SK-N-SH (cell line): ENCODE results near the gene SLC25A47. TPM values are rescaled to one million over a fixed set of nuclear protein-coding genes. Genes with fewer than 3 reads are reported as not detected.

Source experiments
- CTCF ChIA-PET: fragments of 300-600, 350-600 bp; formaldehyde crosslinking; extraction: SDS; loops from one replicate; lab custom pipeline; 2021; lab: Yijun Ruan, JAX
- POLR2A ChIA-PET: fragments of 350-600 bp; sonication (Branson Sonifier 250); formaldehyde crosslinking; extraction: SDS; loops from one replicate; lab custom pipeline; 2020; ENCODE audit warnings: antibody characterized with exemption, inconsistent platforms; lab: Yijun Ruan, JAX
- DNase-seq: peaks from one replicate; pipeline ENCODE4 v3.0.0; 2012
- H2AFZ ChIP-seq: fragments of 200-600 bp; sonication (generic); 2 replicates; pipeline ENCODE4 v1.8.1; 2016; ENCODE audit warnings: antibody characterized with exemption, mild to moderate bottlenecking, low read depth
- H3F3A ChIP-seq: fragments of 200-600 bp; sonication (generic); replicated peaks from 2 replicates; pipeline ENCODE3; 2016; ENCODE audit warnings: antibody characterized with exemption, mild to moderate bottlenecking; ENCODE audit not compliant: insufficient read depth
- H3K27ac ChIP-seq, 2 experiments: fragments of 200-500 bp in 1 of 2; fragments of 200-600 bp in 1 of 2; sonication (Bioruptor generic) in 1 of 2; sonication (generic), shearing (Covaris generic) in 1 of 2; 2 replicates each; pipeline versions ENCODE4 v1.5.1 to v1.6.1; 2014 to 2016; ENCODE audit warnings: low read depth in 2 of 2, inconsistent platforms in 1 of 2, low read length in 1 of 2, mild to moderate bottlenecking in 1 of 2, mixed read lengths in 1 of 2
- H3K27me3 ChIP-seq: fragments of 200-600 bp; sonication (generic), shearing (Covaris generic); 2 replicates; pipeline ENCODE4 v1.6.1; 2016; ENCODE audit warnings: mixed run types; ENCODE audit not compliant: insufficient read depth
- H3K36me3 ChIP-seq, 2 experiments: fragments of 200-500 bp in 1 of 2; fragments of 200-600 bp in 1 of 2; sonication (Bioruptor generic) in 1 of 2; sonication (generic) in 1 of 2; replicated peaks in 1 of 2; 2 replicates each; pipeline versions ENCODE3 to v1.5.1; 2014 to 2016; ENCODE audit warnings: low read length in 1 of 2, mild to moderate bottlenecking in 1 of 2; ENCODE audit not compliant: insufficient read depth in 2 of 2, control insufficient read depth in 1 of 2
- H3K4me1 ChIP-seq, 2 experiments: fragments of 200-500 bp in 1 of 2; fragments of 200-600 bp in 1 of 2; sonication (Bioruptor generic) in 1 of 2; sonication (generic), shearing (Covaris generic) in 1 of 2; 2 replicates each; pipeline versions ENCODE4 v1.5.1 to v1.6.1; 2014 to 2016; ENCODE audit warnings: low read depth in 1 of 2, low read length in 1 of 2, mixed run types in 1 of 2; ENCODE audit not compliant: insufficient read depth in 2 of 2, control insufficient read depth in 1 of 2
- H3K4me2 ChIP-seq: fragments of 200-600 bp; sonication (generic), shearing (Covaris generic); 2 replicates; pipeline ENCODE4 v1.6.1; 2017; ENCODE audit warnings: mixed run types
- H3K4me3 ChIP-seq, 2 experiments: fragments of 200-500 bp in 1 of 2; fragments of 200-600 bp in 1 of 2; sonication (Bioruptor generic) in 1 of 2; sonication (generic), shearing (Covaris generic) in 1 of 2; 2 replicates each; pipeline versions ENCODE4 v1.5.1 to v1.8.1; 2014 to 2016; ENCODE audit warnings: low read depth in 2 of 2, inconsistent platforms in 1 of 2, low read length in 1 of 2, mild to moderate bottlenecking in 1 of 2, mixed read lengths in 1 of 2, moderate library complexity in 1 of 2
- H3K79me2 ChIP-seq: fragments of 200-600 bp; sonication (generic); 2 replicates; pipeline ENCODE4 v1.8.1; 2017; ENCODE audit warnings: mild to moderate bottlenecking; ENCODE audit not compliant: insufficient read depth
- H3K9ac ChIP-seq: fragments of 200-600 bp; sonication (generic); 2 replicates; pipeline ENCODE4 v1.6.1; 2017; ENCODE audit warnings: mixed run types
- H3K9me2 ChIP-seq: fragments of 200-600 bp; sonication (generic); 2 replicates; pipeline ENCODE4 v1.6.1; 2017; ENCODE audit warnings: mixed run types
- H3K9me3 ChIP-seq: fragments of 200-600 bp; sonication (generic); 2 replicates; pipeline ENCODE4 v1.6.1; 2017; ENCODE audit warnings: mixed run types, mild to moderate bottlenecking, moderate library complexity
- H4K20me1 ChIP-seq: fragments of 200-600 bp; sonication (generic); 2 replicates; pipeline ENCODE4 v1.6.1; 2017; ENCODE audit warnings: mild to moderate bottlenecking, mixed run types; ENCODE audit not compliant: insufficient read depth
- CHD2 ChIP-seq: fragments of 150-350 bp; IDR thresholded peaks from 2 replicates; pipeline ENCODE4 v1.6.1; 2018; ENCODE audit warnings: low read length; ENCODE audit not compliant: partially characterized antibody
- ELF1 ChIP-seq: IDR thresholded peaks from 2 replicates; pipeline ENCODE4 v1.4.0; 2012
- EZH2phosphoT487 ChIP-seq: fragments of 200-600 bp; sonication (generic); IDR thresholded peaks from 2 replicates; pipeline ENCODE4 v1.6.1; 2017; ENCODE audit warnings: low read depth, mixed run types, mild to moderate bottlenecking, antibody characterized with exemption, moderate library complexity, borderline replicate concordance
- FOXJ3 ChIP-seq: sonication (generic); formaldehyde crosslinking; IDR thresholded peaks from 2 replicates; pipeline ENCODE4 v1.5.1; 2020; ENCODE audit warnings: mild to moderate bottlenecking, missing genetic modification reagents
- GABPA ChIP-seq: IDR thresholded peaks from 2 replicates; pipeline ENCODE4 v1.4.0; 2012; ENCODE audit warnings: low read depth, mild to moderate bottlenecking
- GATA2 ChIP-seq: sonication (generic); formaldehyde crosslinking; IDR thresholded peaks from 2 replicates; pipeline ENCODE4 v1.5.0; 2020; ENCODE audit warnings: mild to moderate bottlenecking, missing genetic modification reagents
- IRF3 ChIP-seq: fragments of 150-350 bp; IDR thresholded peaks from 2 replicates; pipeline ENCODE4 v1.6.1; 2016; ENCODE audit warnings: mild to moderate bottlenecking, low read depth, low read length
- JUND ChIP-seq: IDR thresholded peaks from 2 replicates; pipeline ENCODE4 v1.4.0; 2012
- MAX ChIP-seq: IDR thresholded peaks from 2 replicates; pipeline ENCODE4 v1.4.0; 2012; ENCODE audit warnings: low read depth
- MEF2A ChIP-seq: IDR thresholded peaks from 2 replicates; pipeline ENCODE4 v1.4.0; 2012; ENCODE audit warnings: low read depth, borderline replicate concordance
- NRF1 ChIP-seq: IDR thresholded peaks from 2 replicates; pipeline ENCODE4 v1.6.1; 2012; ENCODE audit warnings: low read depth, mild to moderate bottlenecking, low read length
- RCOR1 ChIP-seq: fragments of 150-350 bp; IDR thresholded peaks from 2 replicates; pipeline ENCODE4 v1.6.1; 2017; ENCODE audit warnings: antibody characterized with exemption, low read length
- RXRA ChIP-seq: IDR thresholded peaks from 2 replicates; pipeline ENCODE4 v1.4.0; 2012; ENCODE audit warnings: low read depth, mild to moderate bottlenecking, borderline replicate concordance
- SMC3 ChIP-seq: IDR thresholded peaks from 2 replicates; pipeline ENCODE4 v1.6.1; 2012; ENCODE audit warnings: low read depth, low read length, improper control_type of control experiment
- USF1 ChIP-seq: IDR thresholded peaks from 2 replicates; pipeline ENCODE4 v1.4.0; 2012; ENCODE audit warnings: low read depth, borderline replicate concordance
- USF2 ChIP-seq: fragments of 150-350 bp; IDR thresholded peaks from 2 replicates; pipeline ENCODE4 v1.6.1; 2017; ENCODE audit warnings: antibody characterized with exemption, low read length, low read depth, borderline replicate concordance
- ZBTB33 ChIP-seq: IDR thresholded peaks from 2 replicates; pipeline ENCODE4 v1.4.0; 2012; ENCODE audit warnings: low read depth, borderline replicate concordance
- WGBS: methylation state at CpG from one replicate; pipeline ENCODE4 v1.1.6; 2017; ENCODE audit warnings: low lambda C conversion rate; 5-methylcytosine and 5-hydroxymethylcytosine counted together
- polyA plus RNA-seq, 3 experiments: library from polyadenylated mRNA; depleted of rRNA; stranded (reverse); fragments of >200 nt; gene quantifications; 2 replicates each; pipeline ENCODE4 v1.2.3, GENCODE V29; 2012

The SLC25A47 gene
- polyA plus RNA-seq, 1 of the 3 experiments (the other 2 are of a cell fraction): not detected

- H3K9ac ChIP-seq: no peak overlapping the region
- H3K27me3 ChIP-seq: no peaks in the 10 kb centered on the region
- H3K9me3 ChIP-seq: no peaks in the 10 kb centered on the region
- no peaks in the 10 kb centered on the region; a peak in 1 of 4 replicates for H3K4me1 ChIP-seq
- no peaks in the 10 kb centered on the region for H3K9me2 ChIP-seq
- H3K79me2 ChIP-seq: no peaks in the 10 kb centered on the region
- no peak overlapping the region for H2AFZ ChIP-seq
- H3K4me2 ChIP-seq: no peak overlapping the region
- ChIA-PET POLR2A (no interaction called here), CTCF (no interaction called here)
- H3K36me3 ChIP-seq: no peaks in the 10 kb centered on the region
- H3K4me3 ChIP-seq: no peak overlapping the region
- H3F3A ChIP-seq: no peaks in the 10 kb centered on the region
- H4K20me1 ChIP-seq: no peaks in the 10 kb centered on the region
- TF ChIP-seq IRF3: no peak
- no peak for TF ChIP-seq GABPA
- no peak for TF ChIP-seq JUND
- TF ChIP-seq ELF1: no peak
- TF ChIP-seq GATA2 (CRISPR knock-in tag): no peak
- no peak for TF ChIP-seq RXRA
- TF ChIP-seq RCOR1: no peak
- TF ChIP-seq CHD2: no peak
- no peak for TF ChIP-seq EZH2phosphoT487
- TF ChIP-seq MEF2A: no peak
- TF ChIP-seq USF1: no peak
- no peak for TF ChIP-seq NRF1
- no peak for TF ChIP-seq SMC3
- H3K27ac ChIP-seq: no peak overlapping the region
- 73% methylated on average over 10 of the region's 17 CpGs for WGBS
- no peak for DNase-seq
Observed at GRCh38 chr14:100325231-100325632, 2.1 kb downstream of the SLC25A47 start.

GRCh38 chr14:100325958-100326357 lies 2.8 kb downstream of the SLC25A47 start:
- Histone ChIP-seq H3K4me1 (no peaks in the 10 kb centered on the region; a peak in 1 of 4 replicates), H3K79me2 (no peaks in the 10 kb centered on the region), H4K20me1 (no peaks in the 10 kb centered on the region), H3K9me3 (no peaks in the 10 kb centered on the region), H3K9me2 (no peaks in the 10 kb centered on the region), H3K27ac (no peak overlapping the region), H3F3A (no peaks in the 10 kb centered on the region), H3K4me3 (no peak overlapping the region), H3K36me3 (no peaks in the 10 kb centered on the region), H3K27me3 (no peaks in the 10 kb centered on the region), H2AFZ (no peak overlapping the region), H3K4me2 (no peak overlapping the region), H3K9ac (no peak overlapping the region)
- CTCF ChIA-PET: no interaction called here
- WGBS: 50% methylated on average over 6 of the region's 13 CpGs
- TF ChIP-seq GATA2 (CRISPR knock-in tag) (no peak), RXRA (no peak), FOXJ3 (CRISPR knock-in tag) (no peak), EZH2phosphoT487 (no peak), USF2 (no peak), ZBTB33 (no peak), MAX (no peak), CHD2 (no peak)
- DNase-seq: no peak
- POLR2A ChIA-PET: no interaction called here
